ENCODE measurements around the gene THUMPD2. TPM values are rescaled to one million over a fixed set of nuclear protein-coding genes. Genes with fewer than 3 reads are reported as not detected.

The THUMPD2 gene
- polyA plus RNA-seq, 1 donor (not counting 4 experiments of a cell fraction or from before 2014, with no cell fraction given): 18.2 TPM

- dilution Hi-C loops (cut with MboI; ENCODE audit: extremely low pct_ligation_motif_present, low sequenced_read_pairs): no loop called here
- Histone ChIP-seq H3K27ac (ENCODE audit: control insufficient read depth, insufficient read depth, low read length) (no peak overlapping the region), H4K20me1 (ENCODE audit: control insufficient read depth, extremely low read depth, insufficient read depth, low read length) (no peaks in the 10 kb centered on the region), H3K36me3 (ENCODE audit: control insufficient read depth in 2 of 2, extremely low read depth in 1 of 2, insufficient read depth in 2 of 2, low read length in 2 of 2) (no peaks in the 10 kb centered on the region), H3K9me3 (ENCODE audit: control insufficient read depth, low read depth, low read length) (no peaks in the 10 kb centered on the region), H3K4me1 (ENCODE audit: control insufficient read depth, extremely low read depth, insufficient read depth, low read length) (no peaks in the 10 kb centered on the region), H3K4me2 (ENCODE audit: control insufficient read depth, extremely low read depth, insufficient read depth, low read depth, low read length) (no peak overlapping the region), H2AFZ (ENCODE audit: control insufficient read depth, low read length) (no peak overlapping the region), H3K4me3 (ENCODE audit: control insufficient read depth in 2 of 3, extremely low read depth in 1 of 3, insufficient read depth in 2 of 3, low read depth in 1 of 3, low read length in 3 of 3) (no peak overlapping the region), H3K27me3 (ENCODE audit: control insufficient read depth, extremely low read depth, insufficient read depth, low read length) (no peaks in the 10 kb centered on the region), H3K79me2 (ENCODE audit: control insufficient read depth, insufficient read depth, low read length) (no peaks in the 10 kb centered on the region), H3K9me1 (ENCODE audit: control insufficient read depth, extremely low read depth, insufficient read depth, low read length) (no peaks in the 10 kb centered on the region), H3K9ac (ENCODE audit: control insufficient read depth, extremely low read depth, insufficient read depth, low read length) (no peak overlapping the region)
- TF ChIP-seq, protein P1, sequence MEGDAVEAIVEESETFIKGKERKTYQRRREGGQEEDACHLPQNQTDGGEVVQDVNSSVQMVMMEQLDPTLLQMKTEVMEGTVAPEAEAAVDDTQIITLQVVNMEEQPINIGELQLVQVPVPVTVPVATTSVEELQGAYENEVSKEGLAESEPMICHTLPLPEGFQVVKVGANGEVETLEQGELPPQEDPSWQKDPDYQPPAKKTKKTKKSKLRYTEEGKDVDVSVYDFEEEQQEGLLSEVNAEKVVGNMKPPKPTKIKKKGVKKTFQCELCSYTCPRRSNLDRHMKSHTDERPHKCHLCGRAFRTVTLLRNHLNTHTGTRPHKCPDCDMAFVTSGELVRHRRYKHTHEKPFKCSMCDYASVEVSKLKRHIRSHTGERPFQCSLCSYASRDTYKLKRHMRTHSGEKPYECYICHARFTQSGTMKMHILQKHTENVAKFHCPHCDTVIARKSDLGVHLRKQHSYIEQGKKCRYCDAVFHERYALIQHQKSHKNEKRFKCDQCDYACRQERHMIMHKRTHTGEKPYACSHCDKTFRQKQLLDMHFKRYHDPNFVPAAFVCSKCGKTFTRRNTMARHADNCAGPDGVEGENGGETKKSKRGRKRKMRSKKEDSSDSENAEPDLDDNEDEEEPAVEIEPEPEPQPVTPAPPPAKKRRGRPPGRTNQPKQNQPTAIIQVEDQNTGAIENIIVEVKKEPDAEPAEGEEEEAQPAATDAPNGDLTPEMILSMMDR (optimal IDR thresholded peaks at IDR 0.05 in 1 of 3, IDR thresholded peaks at IDR 0.05 in 1 of 3, conservative IDR thresholded peaks at IDR 0.05 in 1 of 3; ENCODE audit: extremely low read depth in 1 of 3, insufficient read depth in 2 of 3, low read length in 3 of 3): no peak
- TF ChIP-seq EZH2 (IDR thresholded peaks at IDR 0.05; ENCODE audit: low read length): no peak
- FAIRE-seq: no peak
- DNase-seq (ENCODE audit: low read depth, low spot score): no peak
Observed at GRCh38 chr2:39696101-39696553, 82.9 kb downstream of the THUMPD2 start.

GRCh38 chr2:39693245-39693644, 85.8 kb downstream of the THUMPD2 start:
- H3K9me3 ChIP-seq (ENCODE audit: control insufficient read depth, low read depth, low read length): no peaks in the 10 kb centered on the region
- TF ChIP-seq, protein P1 (optimal IDR thresholded peaks at IDR 0.05 in 1 of 3, IDR thresholded peaks at IDR 0.05 in 1 of 3, conservative IDR thresholded peaks at IDR 0.05 in 1 of 3; ENCODE audit: extremely low read depth in 1 of 3, insufficient read depth in 2 of 3, low read length in 3 of 3): no peak
- TF ChIP-seq EZH2 (IDR thresholded peaks at IDR 0.05; ENCODE audit: low read length): no peak
- dilution Hi-C loops (cut with MboI; ENCODE audit: extremely low pct_ligation_motif_present, low sequenced_read_pairs): no loop called here
- H3K27me3 ChIP-seq (ENCODE audit: control insufficient read depth, extremely low read depth, insufficient read depth, low read length): no peaks in the 10 kb centered on the region
- no peaks in the 10 kb centered on the region for H3K4me1 ChIP-seq (ENCODE audit: control insufficient read depth, extremely low read depth, insufficient read depth, low read length)
- no peak overlapping the region for H3K4me2 ChIP-seq (ENCODE audit: control insufficient read depth, extremely low read depth, insufficient read depth, low read depth, low read length)
- no peak overlapping the region for H3K4me3 ChIP-seq (ENCODE audit: control insufficient read depth in 2 of 3, extremely low read depth in 1 of 3, insufficient read depth in 2 of 3, low read depth in 1 of 3, low read length in 3 of 3)
- H4K20me1 ChIP-seq (ENCODE audit: control insufficient read depth, extremely low read depth, insufficient read depth, low read length): no peaks in the 10 kb centered on the region
- no peak overlapping the region for H3K9ac ChIP-seq (ENCODE audit: control insufficient read depth, extremely low read depth, insufficient read depth, low read length)
- no peaks in the 10 kb centered on the region for H3K79me2 ChIP-seq (ENCODE audit: control insufficient read depth, insufficient read depth, low read length)
- FAIRE-seq: no peak
- no peak overlapping the region for H2AFZ ChIP-seq (ENCODE audit: control insufficient read depth, low read length)
- no peak overlapping the region for H3K27ac ChIP-seq (ENCODE audit: control insufficient read depth, insufficient read depth, low read length)
- DNase-seq (ENCODE audit: low read depth, low spot score): no peak
- H3K36me3 ChIP-seq (ENCODE audit: control insufficient read depth in 2 of 2, extremely low read depth in 1 of 2, insufficient read depth in 2 of 2, low read length in 2 of 2): no peaks in the 10 kb centered on the region
- no peaks in the 10 kb centered on the region for H3K9me1 ChIP-seq (ENCODE audit: control insufficient read depth, extremely low read depth, insufficient read depth, low read length)

Data from keratinocyte (primary cell).